LNCaP clone FGC (cell line): ENCODE results near the gene MDH1.
A peak's percentile ranks its signal among the peaks of the same experiment; 100 is the strongest.

Experiments used
- DNase-seq: peaks from one replicate; pipeline ENCODE4 v3.0.0-alpha.2; 2011; ENCODE audit warnings: low read depth
- H3K4me3 ChIP-seq: 2 replicates; pipeline ENCODE4 v1.5.1; 2011; ENCODE audit warnings: mild to moderate bottlenecking, low read depth, low read length, control low read depth
- TF ChIP-seq, protein P1 (sequence below): IDR thresholded peaks from 2 replicates; pipeline ENCODE4 v1.5.1; 2012; ENCODE audit warnings: mild to moderate bottlenecking; ENCODE audit not compliant: control insufficient read depth, insufficient read depth; ENCODE audit errors: extremely low read depth

MDH1 gene

GRCh38 chr2:63589148-63589958, 590 bp downstream of the MDH1 start:
- H3K4me3 ChIP-seq = peak overlapping the region; percentile 85
- no peak for DNase-seq
- TF ChIP-seq, protein P1, sequence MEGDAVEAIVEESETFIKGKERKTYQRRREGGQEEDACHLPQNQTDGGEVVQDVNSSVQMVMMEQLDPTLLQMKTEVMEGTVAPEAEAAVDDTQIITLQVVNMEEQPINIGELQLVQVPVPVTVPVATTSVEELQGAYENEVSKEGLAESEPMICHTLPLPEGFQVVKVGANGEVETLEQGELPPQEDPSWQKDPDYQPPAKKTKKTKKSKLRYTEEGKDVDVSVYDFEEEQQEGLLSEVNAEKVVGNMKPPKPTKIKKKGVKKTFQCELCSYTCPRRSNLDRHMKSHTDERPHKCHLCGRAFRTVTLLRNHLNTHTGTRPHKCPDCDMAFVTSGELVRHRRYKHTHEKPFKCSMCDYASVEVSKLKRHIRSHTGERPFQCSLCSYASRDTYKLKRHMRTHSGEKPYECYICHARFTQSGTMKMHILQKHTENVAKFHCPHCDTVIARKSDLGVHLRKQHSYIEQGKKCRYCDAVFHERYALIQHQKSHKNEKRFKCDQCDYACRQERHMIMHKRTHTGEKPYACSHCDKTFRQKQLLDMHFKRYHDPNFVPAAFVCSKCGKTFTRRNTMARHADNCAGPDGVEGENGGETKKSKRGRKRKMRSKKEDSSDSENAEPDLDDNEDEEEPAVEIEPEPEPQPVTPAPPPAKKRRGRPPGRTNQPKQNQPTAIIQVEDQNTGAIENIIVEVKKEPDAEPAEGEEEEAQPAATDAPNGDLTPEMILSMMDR = no peak

- TF ChIP-seq, protein P1 = no peak
- no peak for DNase-seq
- H3K4me3 ChIP-seq = no peak overlapping the region
These were observed 2.1 kb downstream of the MDH1 start for GRCh38 chr2:63590626-63591408.

GRCh38 chr2:63591566-63592175, 2.9 kb downstream of the MDH1 start:
- no peak for DNase-seq
- TF ChIP-seq, protein P1 = no peak

GRCh38 chr2:63594660-63595059, 5.9 kb downstream of the MDH1 start:
- no peak overlapping the region for H3K4me3 ChIP-seq
- no peak for DNase-seq
- TF ChIP-seq, protein P1 = no peak

More at GRCh38 chr2:63591566-63592175, 2.9 kb downstream of the MDH1 start:
- H3K4me3 ChIP-seq = no peak overlapping the region

GRCh38 chr2:63596401-63596883, 7.7 kb downstream of the MDH1 start:
- H3K4me3 ChIP-seq = no peak overlapping the region
- DNase-seq = no peak
- TF ChIP-seq, protein P1 = no peak

DNA sequence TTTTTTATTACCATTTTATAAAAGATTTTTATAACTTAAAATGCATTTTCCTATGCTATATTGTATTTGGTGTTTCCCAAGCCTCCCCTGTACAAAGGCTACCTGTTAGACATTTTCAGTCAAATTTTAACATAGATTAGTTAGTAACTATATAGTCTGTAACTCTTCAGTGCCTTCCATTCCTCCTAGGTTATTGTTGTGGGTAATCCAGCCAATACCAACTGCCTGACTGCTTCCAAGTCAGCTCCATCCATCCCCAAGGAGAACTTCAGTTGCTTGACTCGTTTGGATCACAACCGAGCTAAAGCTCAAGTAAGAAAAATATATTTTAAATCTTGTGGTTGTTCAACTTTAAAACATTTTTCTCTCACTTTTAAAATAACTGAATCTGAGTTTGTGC, 10.2 kb downstream of the MDH1 start:
- no peak overlapping the region for H3K4me3 ChIP-seq
- TF ChIP-seq, protein P1 = no peak
- no peak for DNase-seq
